ENCODE measurements around the gene SMARCD1.

- TF ChIP-seq POLR2AphosphoS5 (IDR thresholded peaks at IDR 0.05; ENCODE audit: low read depth, low read length) (no peak), SIN3A (IDR thresholded peaks at IDR 0.05; ENCODE audit: borderline replicate concordance, insufficient read depth, low read length) (no peak), TAF1 (IDR thresholded peaks at IDR 0.05; ENCODE audit: borderline replicate concordance, insufficient read depth, low read length) (no peak)
- TF ChIP-seq, protein P1, sequence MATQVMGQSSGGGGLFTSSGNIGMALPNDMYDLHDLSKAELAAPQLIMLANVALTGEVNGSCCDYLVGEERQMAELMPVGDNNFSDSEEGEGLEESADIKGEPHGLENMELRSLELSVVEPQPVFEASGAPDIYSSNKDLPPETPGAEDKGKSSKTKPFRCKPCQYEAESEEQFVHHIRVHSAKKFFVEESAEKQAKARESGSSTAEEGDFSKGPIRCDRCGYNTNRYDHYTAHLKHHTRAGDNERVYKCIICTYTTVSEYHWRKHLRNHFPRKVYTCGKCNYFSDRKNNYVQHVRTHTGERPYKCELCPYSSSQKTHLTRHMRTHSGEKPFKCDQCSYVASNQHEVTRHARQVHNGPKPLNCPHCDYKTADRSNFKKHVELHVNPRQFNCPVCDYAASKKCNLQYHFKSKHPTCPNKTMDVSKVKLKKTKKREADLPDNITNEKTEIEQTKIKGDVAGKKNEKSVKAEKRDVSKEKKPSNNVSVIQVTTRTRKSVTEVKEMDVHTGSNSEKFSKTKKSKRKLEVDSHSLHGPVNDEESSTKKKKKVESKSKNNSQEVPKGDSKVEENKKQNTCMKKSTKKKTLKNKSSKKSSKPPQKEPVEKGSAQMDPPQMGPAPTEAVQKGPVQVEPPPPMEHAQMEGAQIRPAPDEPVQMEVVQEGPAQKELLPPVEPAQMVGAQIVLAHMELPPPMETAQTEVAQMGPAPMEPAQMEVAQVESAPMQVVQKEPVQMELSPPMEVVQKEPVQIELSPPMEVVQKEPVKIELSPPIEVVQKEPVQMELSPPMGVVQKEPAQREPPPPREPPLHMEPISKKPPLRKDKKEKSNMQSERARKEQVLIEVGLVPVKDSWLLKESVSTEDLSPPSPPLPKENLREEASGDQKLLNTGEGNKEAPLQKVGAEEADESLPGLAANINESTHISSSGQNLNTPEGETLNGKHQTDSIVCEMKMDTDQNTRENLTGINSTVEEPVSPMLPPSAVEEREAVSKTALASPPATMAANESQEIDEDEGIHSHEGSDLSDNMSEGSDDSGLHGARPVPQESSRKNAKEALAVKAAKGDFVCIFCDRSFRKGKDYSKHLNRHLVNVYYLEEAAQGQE (IDR thresholded peaks at IDR 0.05; ENCODE audit: insufficient read depth in 1 of 2, low read depth in 2 of 2, low read length in 2 of 2), result no peak
Measured at GRCh38 chr12:50132505-50133135, 47.5 kb downstream of the SMARCD1 start.

Data from PFSK-1 (cell line).